ENCODE measurements around the gene BPTF. TPM values are rescaled to one million over a fixed set of nuclear protein-coding genes. Genes with fewer than 3 reads are reported as not detected.

BPTF gene
- total RNA-seq, 4 donors from 2014 or later, result 88.8 to 143 (median 116) TPM

GRCh38 chr17:67836205-67836987 is 11.1 kb downstream of the BPTF start:
- Histone ChIP-seq H3K36me3 (no peaks in the 10 kb centered on the region), H3K4me3 (replicated peaks in 1 of 3) (no peak overlapping the region), H3K27me3 (no peaks in the 10 kb centered on the region), H3K27ac (no peak overlapping the region), H3K9me3 (no peaks in the 10 kb centered on the region), H3K4me1 (peaks cover 7 to 12% of the 10 kb centered on the region in 2 donors)
- intact Hi-C loops (cut with DNase I), result no loop called here
- 52 to 60% methylated on average over 4 of the region's 4 CpGs for WGBS, 2 donors
- DNase-seq, result no peak
- TF ChIP-seq CTCF (IDR thresholded peaks at IDR 0.05) (no peak), POLR2A (IDR thresholded peaks at IDR 0.05) (no peak)

GRCh38 chr17:67837965-67838364 is 12.7 kb downstream of the BPTF start:
- Histone ChIP-seq H3K4me1 (peaks cover 10 to 12% of the 10 kb centered on the region in 2 donors), H3K27me3 (no peaks in the 10 kb centered on the region), H3K36me3 (no peaks in the 10 kb centered on the region), H3K9me3 (no peaks in the 10 kb centered on the region), H3K27ac (no peak overlapping the region), H3K4me3 (replicated peaks in 1 of 3) (no peak overlapping the region)
- no peak for TF ChIP-seq CTCF (IDR thresholded peaks at IDR 0.05)
- WGBS, 2 donors, result 92 to 96% methylated on average over 2 of the region's 2 CpGs
- no peak for DNase-seq
- intact Hi-C loops (cut with DNase I), result no loop called here

- H3K9me3 ChIP-seq, result no peaks in the 10 kb centered on the region
- WGBS, 2 donors, result 82 to 86% methylated on average over 3 of the region's 3 CpGs
- no peak overlapping the region for H3K4me3 ChIP-seq (replicated peaks in 1 of 3)
- no peak for DNase-seq
- H3K27ac ChIP-seq, result no peak overlapping the region
- no peaks in the 10 kb centered on the region for H3K36me3 ChIP-seq
- TF ChIP-seq POLR2A (IDR thresholded peaks at IDR 0.05), result no peak
- no peak for TF ChIP-seq CTCF (IDR thresholded peaks at IDR 0.05)
- intact Hi-C loops (cut with DNase I), result no loop called here
- H3K27me3 ChIP-seq, result no peaks in the 10 kb centered on the region
- peaks cover 10 to 12% of the 10 kb centered on the region in 2 donors for H3K4me1 ChIP-seq
Measured at GRCh38 chr17:67838538-67838937, 13.2 kb downstream of the BPTF start.

GRCh38 chr17:67841992-67842391 is 16.7 kb downstream of the BPTF start:
- Histone ChIP-seq H3K27ac (no peak overlapping the region), H3K4me1 (peaks cover 0 to 14% of the 10 kb centered on the region in 2 donors), H3K9me3 (no peaks in the 10 kb centered on the region), H3K27me3 (no peaks in the 10 kb centered on the region), H3K36me3 (no peaks in the 10 kb centered on the region), H3K4me3 (replicated peaks in 1 of 3) (no peak overlapping the region)
- DNase-seq, result no peak
- intact Hi-C loops (cut with DNase I), result no loop called here
- no peak for TF ChIP-seq POLR2A (IDR thresholded peaks at IDR 0.05)
- TF ChIP-seq CTCF (IDR thresholded peaks at IDR 0.05), result no peak
- 95 to 96% methylated on average over 2 of the region's 2 CpGs for WGBS, 2 donors

GRCh38 chr17:67842648-67843047 is 17.3 kb downstream of the BPTF start:
- Histone ChIP-seq H3K27ac (no peak overlapping the region), H3K9me3 (no peaks in the 10 kb centered on the region), H3K36me3 (no peaks in the 10 kb centered on the region), H3K27me3 (no peaks in the 10 kb centered on the region), H3K4me1 (peaks cover 0 to 14% of the 10 kb centered on the region in 2 donors), H3K4me3 (replicated peaks in 1 of 3) (no peak overlapping the region)
- intact Hi-C loops (cut with DNase I), result no loop called here
- DNase-seq, result no peak
- TF ChIP-seq CTCF (IDR thresholded peaks at IDR 0.05), result no peak
